Activated naive CD4-positive, alpha-beta T cell treated with anti-CD3 and anti-CD28 coated beads, Interleukin-2, amount 50 U/mL, for 16 hours (primary cell): Measurements from ENCODE around the gene ACAD10.
"Not testable (repeated sequence)": the region's sequence is repeated elsewhere in the genome, so short reads cannot be mapped to it uniquely, and the experiment has no call there.

ENCODE experiments used
- DNase-seq: peaks from one replicate; pipeline ENCODE4 v3.0.0-alpha.2; 2020

ACAD10 gene

GRCh38 chr12:111687952-111688351 is 2.1 kb downstream of the ACAD10 start:
- no peak for DNase-seq

- DNase-seq: no peak
Measured at GRCh38 chr12:111691262-111691661, 5.4 kb downstream of the ACAD10 start.

GRCh38 chr12:111692575-111693210 is 6.8 kb downstream of the ACAD10 start:
- DNase-seq: no peak

- no peak for DNase-seq
Measured at GRCh38 chr12:111693818-111694217, 8.0 kb downstream of the ACAD10 start.

- no peak for DNase-seq
Measured at GRCh38 chr12:111699962-111700361, 14.1 kb downstream of the ACAD10 start.

- DNase-seq: no peak
Measured at GRCh38 chr12:111705672-111706071, 19.8 kb downstream of the ACAD10 start.

GRCh38 chr12:111706145-111706544 is 20.3 kb downstream of the ACAD10 start:
- no peak for DNase-seq

GRCh38 chr12:111715279-111715678 is 29.4 kb downstream of the ACAD10 start:
- no peak for DNase-seq

- not testable (repeated sequence) for DNase-seq
Measured at GRCh38 chr12:111719316-111719715, 33.5 kb downstream of the ACAD10 start.

- DNase-seq: no peak
Measured at GRCh38 chr12:111720457-111720856, 34.6 kb downstream of the ACAD10 start.

- DNase-seq: not testable (repeated sequence)
Measured at GRCh38 chr12:111723646-111724360, 38.0 kb downstream of the ACAD10 start.

- no peak for DNase-seq
Measured at GRCh38 chr12:111728795-111729194, 42.9 kb downstream of the ACAD10 start.

- no peak for DNase-seq
Measured at GRCh38 chr12:111730420-111730819, 44.6 kb downstream of the ACAD10 start.

GRCh38 chr12:111732786-111733185 is 46.9 kb downstream of the ACAD10 start:
- no peak for DNase-seq

GRCh38 chr12:111733340-111733915 is 47.6 kb downstream of the ACAD10 start:
- DNase-seq: no peak

GRCh38 chr12:111739524-111739923 is 53.7 kb downstream of the ACAD10 start:
- not testable (repeated sequence) for DNase-seq

GRCh38 chr12:111741235-111741812 is 55.5 kb downstream of the ACAD10 start:
- DNase-seq: no peak

- no peak for DNase-seq
Measured at GRCh38 chr12:111745211-111745610, 59.4 kb downstream of the ACAD10 start.

- DNase-seq: no peak
Measured at GRCh38 chr12:111747333-111747732, 61.5 kb downstream of the ACAD10 start.

- DNase-seq: no peak
Measured at GRCh38 chr12:111748151-111748672, 62.4 kb downstream of the ACAD10 start.

- DNase-seq: no peak
Measured at GRCh38 chr12:111748867-111749266, 63.0 kb downstream of the ACAD10 start.

- DNase-seq: no peak
Measured at GRCh38 chr12:111749391-111749790, 63.5 kb downstream of the ACAD10 start.

GRCh38 chr12:111753144-111753881 is 67.5 kb downstream of the ACAD10 start:
- no peak for DNase-seq
